CD1c-positive myeloid dendritic cell (primary cell): ENCODE measurements around the gene ZNF276.
A peak's percentile ranks its signal among the peaks of the same experiment; 100 is the strongest.
"Not testable (repeated sequence)": the region's sequence is repeated elsewhere in the genome, so short reads cannot be mapped to it uniquely, and the experiment has no call there.

ENCODE experiments used
- DNase-seq: peaks from one replicate; pipeline ENCODE4 v3.0.0-alpha.2; 2016; ENCODE audit errors: extremely low spot score

Gene ZNF276, protein sequence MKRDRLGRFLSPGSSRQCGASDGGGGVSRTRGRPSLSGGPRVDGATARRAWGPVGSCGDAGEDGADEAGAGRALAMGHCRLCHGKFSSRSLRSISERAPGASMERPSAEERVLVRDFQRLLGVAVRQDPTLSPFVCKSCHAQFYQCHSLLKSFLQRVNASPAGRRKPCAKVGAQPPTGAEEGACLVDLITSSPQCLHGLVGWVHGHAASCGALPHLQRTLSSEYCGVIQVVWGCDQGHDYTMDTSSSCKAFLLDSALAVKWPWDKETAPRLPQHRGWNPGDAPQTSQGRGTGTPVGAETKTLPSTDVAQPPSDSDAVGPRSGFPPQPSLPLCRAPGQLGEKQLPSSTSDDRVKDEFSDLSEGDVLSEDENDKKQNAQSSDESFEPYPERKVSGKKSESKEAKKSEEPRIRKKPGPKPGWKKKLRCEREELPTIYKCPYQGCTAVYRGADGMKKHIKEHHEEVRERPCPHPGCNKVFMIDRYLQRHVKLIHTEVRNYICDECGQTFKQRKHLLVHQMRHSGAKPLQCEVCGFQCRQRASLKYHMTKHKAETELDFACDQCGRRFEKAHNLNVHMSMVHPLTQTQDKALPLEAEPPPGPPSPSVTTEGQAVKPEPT

DNA sequence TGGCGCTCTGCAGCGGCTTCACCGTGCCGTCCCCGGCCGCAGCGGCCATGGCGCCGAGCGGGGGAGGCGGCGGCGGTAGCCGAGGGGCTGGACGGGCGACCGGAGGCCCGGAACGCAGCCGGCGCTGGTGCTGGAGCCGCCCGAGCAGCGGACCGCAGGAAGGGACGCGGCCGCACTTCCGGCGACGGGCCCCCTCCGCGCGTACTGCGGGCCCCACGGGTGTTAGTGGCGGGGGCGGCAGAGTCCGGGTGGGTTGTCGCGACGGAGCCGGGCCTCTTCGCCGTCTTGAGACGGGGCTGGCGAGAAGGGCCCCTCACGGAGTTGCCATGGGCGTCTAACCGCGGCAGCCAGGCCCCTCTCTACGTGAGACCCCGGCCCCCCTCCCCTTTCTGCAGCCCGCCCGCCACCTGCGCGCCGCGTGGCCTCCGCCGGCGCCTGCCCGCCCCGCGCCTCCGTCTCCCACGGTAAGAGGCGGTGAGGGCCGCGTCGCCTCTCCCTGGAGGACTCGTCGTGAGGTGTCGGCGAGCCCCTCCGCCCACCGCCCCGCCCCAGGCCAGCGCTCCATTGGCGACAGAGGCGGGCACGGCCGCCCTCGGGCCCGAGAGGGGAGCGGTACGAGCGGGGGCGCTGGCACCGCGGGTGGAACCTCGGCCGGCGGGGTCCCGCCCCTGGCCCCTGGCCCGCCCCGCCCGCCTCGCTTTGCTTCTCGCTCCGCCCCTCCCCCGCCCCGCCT is at the start of gene ZNF276, which contains the start of gene VPS9D1:
TSS of gene ZNF276 (plus strand) at position 725 of the 733 bp plus-strand sequence. CDS start 104 bp downstream, outside the sequence.
TSS of gene VPS9D1 (minus strand) at position 86 of the 733 bp plus-strand sequence. CDS start at position 49, 37 bp downstream.
- DNase-seq, result peak; percentile 92

- not testable (repeated sequence) for DNase-seq
These were observed 49.8 kb upstream of the ZNF276 start for GRCh38 chr16:89671565-89671964.

DNA sequence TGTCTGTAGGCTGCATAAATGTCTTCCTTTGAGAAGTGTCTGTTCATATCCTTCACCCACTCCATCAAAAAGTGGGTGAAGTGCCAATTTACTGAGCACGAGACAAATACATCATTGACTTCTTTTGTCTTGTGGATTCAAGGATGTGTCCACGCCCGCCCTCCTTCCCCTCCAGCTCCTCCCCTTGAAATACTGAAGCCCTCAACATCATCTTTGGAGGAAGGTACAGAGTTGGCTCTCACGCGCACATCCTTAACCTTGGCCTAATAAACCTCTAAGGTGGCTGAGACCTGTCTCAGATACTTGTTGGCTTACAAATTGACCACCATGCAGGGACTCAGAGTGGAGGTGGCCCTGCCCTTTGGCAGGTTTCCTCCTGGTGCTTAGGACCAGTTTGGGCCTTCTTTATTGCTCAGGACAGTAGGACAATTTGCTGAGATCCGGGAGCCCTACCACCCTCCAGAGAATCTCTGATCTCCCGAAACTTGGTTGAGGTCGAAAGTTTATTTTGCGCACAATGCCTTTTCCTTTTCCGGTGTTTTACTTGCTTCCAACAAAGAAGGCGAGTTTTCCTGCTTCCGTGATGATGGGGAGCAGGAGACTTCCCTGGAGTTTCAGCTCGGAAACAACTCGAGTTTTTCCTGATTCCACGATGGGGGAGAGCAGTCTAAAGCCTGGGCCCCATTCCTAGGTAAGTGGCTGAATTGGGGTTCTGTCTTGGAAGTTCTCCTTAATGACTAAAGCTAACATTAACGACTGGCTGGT is 49.0 kb upstream of the ZNF276 start:
- no peak for DNase-seq

GRCh38 chr16:89678258-89678657 is 43.1 kb upstream of the ZNF276 start:
- DNase-seq, result no peak

GRCh38 chr16:89685916-89686315 is 35.4 kb upstream of the ZNF276 start:
- DNase-seq, result no peak

GRCh38 chr16:89686520-89687091 is 34.7 kb upstream of the ZNF276 start, which contains the start of gene CDK10:
Gene CDK10, plus strand, starts transcription at chr16:89686689. Its CDS starts 22 bp downstream, at chr16:89686711.
- DNase-seq, result peak; percentile 97

DNA sequence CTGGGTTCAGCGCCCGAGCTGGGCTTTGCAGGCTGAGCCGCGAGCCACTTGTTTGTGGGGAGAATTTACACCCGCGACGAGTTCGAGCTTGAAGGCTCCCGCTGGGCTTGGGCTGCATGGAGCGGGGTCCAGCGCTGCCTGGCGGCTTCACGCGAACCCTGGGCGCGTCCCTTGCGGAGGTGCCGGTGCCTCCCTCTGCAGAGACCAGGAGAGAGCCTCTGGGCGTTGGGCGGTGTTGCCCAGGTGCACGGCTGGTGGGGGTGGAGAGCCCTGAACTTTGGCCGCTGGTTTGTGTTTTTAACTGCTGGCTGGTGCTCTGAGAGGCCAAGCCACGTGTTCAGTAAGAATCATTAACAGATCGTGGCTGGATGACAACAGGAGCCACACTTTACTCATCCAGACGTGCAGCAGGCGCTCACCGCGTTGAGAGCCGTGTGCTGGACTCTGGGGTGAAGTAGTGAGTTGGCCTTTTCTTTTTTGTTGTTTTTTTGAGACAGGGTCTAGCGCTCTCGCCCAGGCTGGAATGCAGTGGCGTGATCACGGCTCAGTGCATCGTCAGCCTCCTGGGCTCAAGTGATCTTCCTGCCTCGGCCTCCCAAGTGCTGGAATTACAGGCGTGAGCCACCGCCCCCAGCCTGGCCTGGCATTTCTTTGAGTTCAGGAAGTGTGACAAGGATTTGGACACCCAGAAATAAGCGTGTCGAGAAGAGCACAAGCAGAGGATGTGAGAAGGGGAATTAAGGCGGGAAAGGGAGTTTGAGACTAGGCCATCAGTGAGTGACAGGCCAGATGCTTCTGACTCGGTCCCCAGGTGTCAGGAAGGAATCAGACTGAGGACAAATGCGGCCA is 34.0 kb upstream of the ZNF276 start:
- no peak for DNase-seq

- no peak for DNase-seq
These were observed 32.9 kb upstream of the ZNF276 start for GRCh38 chr16:89688395-89688794.

GRCh38 chr16:89689142-89689541 is 32.2 kb upstream of the ZNF276 start:
- DNase-seq, result no peak

- DNase-seq, result not testable (repeated sequence)
These were observed 31.7 kb upstream of the ZNF276 start for GRCh38 chr16:89689621-89690020.

DNA sequence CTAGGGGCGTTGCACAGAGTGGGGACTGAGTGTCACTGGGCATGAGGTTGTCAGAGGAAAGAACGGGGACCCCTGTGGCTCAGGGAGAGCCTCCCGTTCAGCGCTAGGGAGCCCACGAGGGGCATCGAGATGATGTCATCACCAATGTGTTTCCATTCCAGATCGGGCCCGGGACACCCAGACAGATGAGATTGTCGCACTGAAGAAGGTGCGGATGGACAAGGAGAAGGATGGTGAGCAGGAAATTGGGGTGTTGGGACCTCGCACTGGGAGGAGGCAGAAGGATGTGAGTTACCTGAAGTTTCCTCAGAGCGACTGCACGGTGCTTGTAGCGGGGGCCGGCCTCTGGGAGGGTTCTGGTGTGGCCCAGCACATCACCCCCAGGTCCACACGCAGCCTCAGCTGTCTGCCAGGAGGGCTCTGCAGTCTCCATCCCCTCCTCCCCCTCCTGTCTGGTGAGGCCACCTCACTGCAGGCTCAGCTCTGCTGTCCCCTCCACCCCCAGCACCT is 30.9 kb upstream of the ZNF276 start:
- DNase-seq, result no peak

GRCh38 chr16:89691231-89691985 is 29.9 kb upstream of the ZNF276 start:
- DNase-seq, result no peak

- no peak for DNase-seq
These were observed 29.3 kb upstream of the ZNF276 start for GRCh38 chr16:89691986-89692569.

- DNase-seq, result no peak
These were observed 28.0 kb upstream of the ZNF276 start for GRCh38 chr16:89693289-89693731.

GRCh38 chr16:89693931-89694783 is 27.2 kb upstream of the ZNF276 start:
- DNase-seq, result no peak

- not testable (repeated sequence) for DNase-seq
These were observed 26.6 kb upstream of the ZNF276 start for GRCh38 chr16:89694784-89695085.

DNA sequence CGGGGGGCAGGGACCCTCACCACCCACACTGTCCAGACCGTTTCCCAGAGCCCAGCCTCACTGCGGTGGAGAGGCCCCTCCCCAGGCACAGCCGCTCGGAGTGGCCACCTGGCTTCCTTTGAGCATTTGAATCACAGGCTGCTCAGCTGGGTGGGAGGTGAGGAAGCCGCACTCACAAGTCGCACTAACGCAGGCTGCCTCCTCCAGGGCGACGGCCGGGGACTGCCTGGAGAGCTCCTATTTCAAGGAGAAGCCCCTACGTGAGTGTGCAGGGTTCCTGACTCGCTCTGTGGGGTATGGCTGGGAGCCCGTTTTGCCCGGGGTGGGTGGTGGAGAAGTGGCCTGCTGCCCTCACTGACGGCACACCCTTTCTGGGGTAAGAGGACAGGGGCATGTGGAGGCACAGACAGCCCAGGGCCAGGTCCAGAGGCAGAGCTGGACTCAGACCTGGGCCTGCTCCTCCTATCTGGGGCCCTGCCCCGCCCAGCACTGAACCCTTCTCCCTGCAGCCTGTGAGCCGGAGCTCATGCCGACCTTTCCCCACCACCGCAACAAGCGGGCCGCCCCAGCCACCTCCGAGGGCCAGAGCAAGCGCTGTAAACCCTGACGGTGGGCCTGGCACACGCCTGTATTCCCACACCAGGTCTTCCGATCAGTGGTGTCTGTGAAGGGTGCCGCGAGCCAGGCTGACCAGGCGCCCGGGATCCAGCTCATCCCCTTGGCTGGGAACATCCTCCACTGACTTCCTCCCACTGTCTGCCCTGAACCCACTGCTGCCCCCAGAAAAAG is 26.1 kb upstream of the ZNF276 start:
- no peak for DNase-seq
